PC-9 (cell line): ENCODE results near the gene P2RX7.

Experiments used
- CTCF ChIP-seq: fragments of 200-600 bp; sonication (generic); conservative IDR thresholded peaks from 2 replicates; pipeline ENCODE4 v1.6.1; 2017; ENCODE audit warnings: mixed run types, antibody characterized with exemption, mild to moderate bottlenecking, moderate library complexity
- EZH2 ChIP-seq: fragments of 200-600 bp; sonication (generic); IDR thresholded peaks from 2 replicates; pipeline ENCODE4 v1.8.0; 2017; ENCODE audit warnings: antibody characterized with exemption, low read depth

- peak; percentile 45; the same call in 1 of the 2 replicates for TF ChIP-seq CTCF
- TF ChIP-seq EZH2, result no peak
Observed at GRCh38 chr12:121230538-121230907, 97.8 kb downstream of the P2RX7 start.
